DMS 273 (cell line): ENCODE data around the gene DLG2.

Experiments used
- DNase-seq: peaks from one replicate; lab custom pipeline; 2025; ENCODE audit not compliant: unreplicated experiment; lab: John Stamatoyannopoulos, UW

DLG2 gene

DNA sequence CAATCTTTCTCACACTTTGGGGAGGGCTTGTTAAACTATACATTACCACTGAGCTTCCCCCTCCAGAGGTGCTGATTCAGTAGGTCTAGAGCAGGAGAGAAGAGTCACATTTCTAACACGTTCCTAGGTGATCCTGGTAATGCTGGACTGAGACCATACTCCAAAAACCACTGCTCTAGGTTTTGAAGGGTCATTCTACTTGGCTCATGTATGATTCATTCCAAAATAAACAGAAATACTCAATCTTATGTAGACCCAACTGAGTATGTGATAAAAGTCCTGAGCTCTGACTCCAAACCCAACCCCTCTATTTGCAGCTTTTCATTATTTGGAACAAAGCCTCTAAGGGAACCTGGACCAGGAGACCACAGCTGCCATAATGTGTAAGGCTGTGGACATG lies 1558.1 kb downstream of the DLG2 start:
- no peak for DNase-seq

DNA sequence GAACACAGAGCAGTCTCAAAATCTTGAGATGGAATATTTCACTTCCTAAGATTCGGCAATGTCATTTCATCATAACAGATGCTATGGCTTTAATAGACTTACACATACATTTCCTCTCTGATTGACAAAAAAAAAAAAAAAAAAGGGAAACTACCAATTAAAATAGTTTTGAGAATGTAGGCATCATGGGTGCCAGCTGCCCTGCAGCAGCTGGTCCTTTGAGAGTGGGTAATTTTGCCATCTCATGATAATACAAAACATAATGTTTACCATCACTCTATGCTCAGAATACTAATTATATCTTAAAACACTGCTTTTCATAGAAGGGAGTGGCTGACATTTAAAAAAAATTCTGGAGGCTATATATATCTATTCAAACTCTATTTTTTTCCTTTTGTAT lies 1565.4 kb downstream of the DLG2 start:
- peak; percentile 0 for DNase-seq

DNA sequence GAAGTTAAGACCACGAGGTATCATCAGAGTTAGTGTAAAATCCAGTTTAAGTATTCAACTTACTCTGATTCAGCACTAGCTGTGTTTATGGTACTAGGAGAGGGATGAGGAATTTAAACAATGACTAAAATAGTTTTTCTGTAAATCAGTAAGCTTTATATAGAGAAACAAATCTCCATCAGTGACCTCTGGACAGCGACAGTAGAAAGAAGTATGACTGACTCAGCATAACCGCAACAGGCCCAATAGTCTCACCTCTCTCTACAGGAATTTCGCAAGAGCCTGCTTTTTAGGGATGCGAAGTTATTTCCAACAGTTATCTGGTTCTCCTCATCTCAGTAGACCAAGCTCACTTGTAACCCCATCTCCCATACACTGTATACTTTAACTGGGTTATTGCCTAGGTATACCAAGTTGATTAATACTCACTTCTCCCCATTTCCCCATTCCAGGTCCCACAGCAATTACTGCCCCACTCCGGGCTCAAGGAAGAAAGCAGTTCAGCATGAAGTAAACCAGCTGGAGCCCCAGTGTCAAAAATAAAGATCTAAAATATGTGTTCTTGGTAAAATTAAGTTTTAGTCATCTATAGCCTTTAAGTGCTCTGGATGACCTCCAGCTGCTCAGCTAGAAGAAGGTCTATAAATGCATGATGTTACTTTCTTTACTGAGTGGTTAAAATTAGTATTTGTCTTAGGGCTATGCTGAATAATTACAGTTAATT lies 1570.3 kb downstream of the DLG2 start:
- DNase-seq = no peak

DNA sequence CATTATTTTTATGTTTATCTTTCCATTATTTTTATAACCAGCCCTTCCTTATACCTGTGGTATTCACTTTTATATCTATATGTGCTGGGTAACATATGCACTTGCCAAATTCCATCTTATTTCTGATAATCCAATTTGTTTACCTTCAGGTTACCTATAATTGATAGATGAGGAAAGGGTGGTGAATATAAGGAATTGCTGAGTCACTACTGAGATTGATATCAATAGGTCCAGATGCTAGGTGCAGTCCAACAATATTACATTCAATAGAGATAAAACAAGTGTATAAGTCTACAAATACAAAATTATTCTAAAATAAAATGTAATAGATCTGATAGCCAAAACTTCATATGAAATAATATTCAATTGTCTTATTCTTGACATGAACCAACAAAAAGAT lies 1582.0 kb downstream of the DLG2 start:
- DNase-seq = no peak

DNA sequence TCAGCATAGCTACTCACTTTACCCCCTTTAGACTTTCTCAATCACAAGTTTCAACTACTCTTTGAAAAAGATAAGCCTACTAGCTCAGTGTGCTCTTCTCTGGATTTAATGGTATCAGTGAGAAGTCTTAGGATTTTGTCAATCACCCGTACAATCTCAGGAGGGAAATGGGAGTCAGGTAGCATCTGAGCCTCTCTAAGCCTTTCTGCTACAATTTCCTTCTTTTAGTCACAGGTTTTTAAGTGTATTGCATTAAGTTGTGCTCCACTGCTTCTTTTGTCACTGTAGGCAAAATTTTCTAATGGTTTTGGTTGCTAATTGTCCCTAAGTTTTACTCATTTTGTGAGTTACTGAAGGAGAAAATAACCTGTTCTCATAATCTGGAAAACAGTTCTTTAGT lies 1582.4 kb downstream of the DLG2 start:
- DNase-seq = no peak

DNA sequence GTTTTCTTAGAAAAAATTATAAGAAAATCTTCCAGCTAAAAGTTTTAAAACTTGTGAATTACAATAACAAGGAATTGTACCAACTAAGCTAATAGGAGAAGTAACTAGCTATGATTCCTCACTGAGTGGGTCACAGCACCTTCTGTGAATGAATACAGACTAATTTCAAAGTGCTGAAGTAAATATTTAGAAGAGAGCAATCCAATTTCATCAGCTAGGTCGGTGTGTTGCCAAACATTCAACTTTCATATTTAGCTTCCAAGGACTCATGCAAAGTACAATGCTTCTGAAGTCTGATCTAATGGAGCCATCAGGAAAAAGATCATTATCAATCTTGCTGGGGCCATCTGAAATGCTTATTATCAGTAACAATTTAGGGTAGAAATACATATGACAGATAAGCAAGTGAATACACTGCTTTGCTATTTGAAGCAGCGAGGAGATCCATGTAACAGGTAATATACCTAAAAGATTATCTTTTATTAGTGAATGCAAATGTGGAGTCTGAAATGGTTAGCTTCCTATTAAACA lies 1590.4 kb downstream of the DLG2 start:
- no peak for DNase-seq

DNA sequence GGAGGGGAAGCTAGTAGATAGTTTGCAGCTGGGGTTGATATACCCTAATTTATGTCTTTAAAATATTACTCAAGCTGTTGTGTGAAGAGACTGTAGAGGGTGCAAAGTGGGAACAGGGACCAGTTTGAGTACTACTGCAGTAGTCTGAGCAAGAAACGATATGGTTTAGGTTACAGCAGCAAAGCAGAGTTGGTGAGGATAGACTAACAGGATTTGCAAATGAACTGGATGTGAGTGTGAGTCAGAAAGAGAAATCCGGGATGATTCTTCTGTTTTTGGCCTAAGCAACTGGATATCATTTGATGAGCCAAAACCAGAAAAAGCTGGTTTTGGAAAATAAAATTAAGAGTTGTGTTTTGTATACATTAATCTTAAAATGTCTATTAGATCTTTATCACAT lies 1591.5 kb downstream of the DLG2 start:
- DNase-seq = no peak

DNA sequence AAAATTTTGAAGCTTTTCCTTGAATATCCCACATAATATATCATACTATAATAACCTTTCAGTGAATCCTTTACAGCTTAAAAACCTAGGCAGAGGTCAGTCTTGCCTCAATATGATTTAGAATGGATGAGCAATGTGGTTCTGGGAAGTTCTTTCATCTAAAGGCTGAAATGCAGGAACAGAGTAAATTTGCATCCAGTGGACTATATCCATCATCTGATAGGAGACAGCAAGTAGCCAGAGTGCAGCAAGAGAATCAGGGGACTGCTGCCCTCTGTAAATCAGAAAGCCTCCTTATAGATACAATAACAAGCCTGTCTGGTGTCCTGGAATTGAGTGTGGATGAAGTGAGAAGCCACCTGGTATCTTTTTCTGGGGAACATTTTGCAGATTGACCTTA lies 1592.7 kb downstream of the DLG2 start:
- no peak for DNase-seq

DNA sequence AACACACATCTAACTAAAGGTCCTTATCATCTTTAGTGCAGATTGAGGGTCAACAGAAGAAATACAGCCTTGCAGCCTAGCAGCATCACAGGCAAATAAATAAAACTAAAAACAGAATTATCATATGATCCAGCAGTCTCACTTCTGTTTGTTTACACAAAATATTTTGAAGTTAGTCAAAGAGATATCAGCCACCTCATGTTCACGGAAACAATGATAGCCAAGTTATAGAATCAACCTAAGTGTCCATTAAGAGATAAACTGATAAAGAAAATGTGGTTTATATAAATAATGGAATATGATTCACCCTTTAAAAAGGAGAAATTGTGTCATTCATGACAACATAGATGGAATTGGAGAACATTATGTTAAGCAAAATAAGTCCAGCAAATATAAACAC lies 1602.9 kb downstream of the DLG2 start:
- DNase-seq = no peak

DNA sequence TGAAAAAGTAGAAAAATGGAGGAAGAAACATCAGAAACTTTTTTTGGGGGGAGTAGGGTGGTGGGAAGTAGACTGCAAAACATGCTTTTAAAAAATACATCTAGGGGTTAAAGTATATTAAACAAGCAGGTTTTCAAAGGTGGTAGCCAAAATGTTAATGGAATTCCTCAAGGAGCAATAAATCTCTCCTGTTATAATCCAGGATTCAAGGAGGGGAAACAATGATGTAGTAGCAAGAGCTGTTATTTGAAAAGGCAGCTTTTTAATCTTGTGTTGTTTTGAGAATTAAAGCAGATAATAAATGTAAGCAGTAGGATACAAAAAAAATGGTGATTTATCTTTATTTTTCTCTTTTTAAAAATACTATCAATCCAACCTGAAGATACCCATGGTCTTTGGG lies 1604.4 kb downstream of the DLG2 start:
- no peak for DNase-seq

DNA sequence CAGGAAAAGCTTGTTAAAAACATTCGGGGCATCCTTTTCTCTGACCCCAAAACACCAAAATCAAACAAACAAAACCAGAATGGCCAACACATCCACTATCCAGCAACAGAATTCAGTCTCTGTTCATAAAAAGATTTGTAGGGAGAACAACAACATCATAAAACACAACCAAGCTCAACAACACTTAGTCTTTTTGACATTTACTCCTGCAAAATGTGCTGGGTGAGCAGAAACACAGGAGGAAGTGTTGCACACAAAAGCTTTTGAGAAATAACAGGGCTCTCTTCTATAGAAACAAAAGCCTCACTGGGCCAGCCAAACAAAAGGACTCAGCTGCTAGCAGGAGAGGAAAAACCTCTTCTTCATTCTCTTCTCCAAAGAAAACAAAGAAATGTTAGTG lies 1604.9 kb downstream of the DLG2 start:
- no peak for DNase-seq

DNA sequence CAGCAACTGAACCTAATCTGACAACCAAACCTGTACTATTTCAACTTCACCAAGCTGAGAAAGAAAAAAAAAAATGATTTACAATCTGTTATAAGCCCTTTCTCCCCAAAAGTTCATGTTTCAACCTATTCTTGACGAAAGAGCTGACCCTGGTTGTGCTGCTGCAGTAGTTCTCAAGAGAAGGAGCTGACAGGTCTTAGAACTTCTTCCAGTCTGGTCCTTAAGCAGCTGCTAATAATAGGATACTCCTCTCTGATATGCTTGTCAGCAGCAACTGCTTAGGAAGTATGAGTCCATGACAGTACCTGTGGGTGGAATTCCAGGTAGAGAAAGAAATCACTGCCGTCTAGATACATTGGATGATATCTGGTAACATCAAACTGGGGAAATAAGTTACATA lies 1605.9 kb downstream of the DLG2 start:
- no peak for DNase-seq

DNA sequence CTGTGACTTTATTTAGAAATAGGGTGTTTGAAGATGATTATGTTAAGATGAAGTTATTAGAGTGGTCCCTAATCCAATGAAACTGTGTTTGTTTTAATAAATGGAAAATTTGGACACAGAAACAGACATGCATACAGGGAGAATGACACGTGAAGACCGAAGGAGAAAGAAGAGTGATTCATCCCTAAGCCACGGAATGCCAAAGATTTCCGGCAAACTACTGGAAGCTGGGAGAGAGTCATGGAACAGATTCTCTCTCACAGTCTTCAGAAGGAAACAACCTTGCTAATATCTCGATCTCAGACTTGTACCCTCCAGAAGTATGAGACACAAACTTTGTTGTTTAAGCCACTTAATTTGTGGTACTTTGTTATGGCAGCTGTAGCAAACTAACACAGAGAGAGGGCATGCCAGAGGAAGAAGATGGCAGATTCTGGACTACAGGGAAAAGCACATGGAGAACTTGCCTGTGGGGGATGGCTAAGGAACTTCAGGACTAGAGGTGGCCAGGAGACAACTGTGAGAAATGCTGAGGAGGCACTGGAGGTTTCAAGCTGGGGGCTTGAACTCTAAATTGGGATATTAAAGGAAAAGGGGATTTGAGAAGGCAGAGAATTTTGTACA lies 1607.5 kb downstream of the DLG2 start:
- no peak for DNase-seq

DNA sequence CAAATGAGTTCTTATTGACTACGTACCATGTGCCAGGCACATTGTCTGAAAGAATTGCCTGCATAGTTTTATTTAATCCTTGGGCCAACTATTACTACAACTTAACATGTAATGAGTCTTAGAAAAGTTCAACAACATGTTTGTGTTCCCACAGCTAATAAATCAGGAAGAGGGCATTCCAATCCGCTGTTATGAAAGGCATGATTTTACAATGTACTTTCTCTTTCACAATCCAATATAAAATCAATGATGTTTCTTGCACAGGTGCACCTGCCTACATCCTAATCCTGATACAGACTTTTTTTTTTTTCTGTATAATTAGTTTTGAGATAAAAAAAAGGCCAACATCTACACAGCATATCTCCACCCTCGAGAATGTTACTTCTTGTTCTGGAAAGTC lies 1612.6 kb downstream of the DLG2 start:
- no peak for DNase-seq

DNA sequence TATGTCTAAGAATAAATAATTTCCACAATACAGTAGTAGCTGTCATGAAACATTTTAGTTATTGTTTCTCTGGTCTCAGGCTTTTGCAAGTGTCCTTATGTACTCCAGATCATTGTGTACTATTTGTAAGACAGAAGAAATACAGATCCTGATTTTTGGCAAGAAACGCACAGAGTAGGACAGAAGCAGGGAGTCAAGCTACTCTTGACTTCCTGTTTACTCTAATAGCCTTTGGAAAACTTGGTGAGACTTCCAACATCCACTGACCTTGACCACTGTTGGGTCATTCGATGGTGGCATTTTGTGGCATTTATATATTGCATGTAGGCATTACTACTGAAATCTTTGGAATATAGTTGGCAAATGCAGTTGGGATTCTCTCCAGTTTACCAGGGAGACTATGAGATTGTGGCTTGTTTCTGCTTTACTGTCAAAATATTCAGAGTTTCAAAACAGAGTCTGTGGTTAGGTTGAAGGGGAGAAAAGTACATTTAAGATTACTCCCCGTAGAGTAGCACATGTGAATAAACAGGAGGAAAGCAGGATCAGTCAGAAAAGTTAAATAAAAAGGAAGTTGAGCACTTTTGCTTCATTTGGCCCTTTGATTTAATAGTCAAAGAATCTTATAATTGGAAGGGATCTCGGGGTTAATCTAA lies 1614.8 kb downstream of the DLG2 start:
- DNase-seq = no peak

DNA sequence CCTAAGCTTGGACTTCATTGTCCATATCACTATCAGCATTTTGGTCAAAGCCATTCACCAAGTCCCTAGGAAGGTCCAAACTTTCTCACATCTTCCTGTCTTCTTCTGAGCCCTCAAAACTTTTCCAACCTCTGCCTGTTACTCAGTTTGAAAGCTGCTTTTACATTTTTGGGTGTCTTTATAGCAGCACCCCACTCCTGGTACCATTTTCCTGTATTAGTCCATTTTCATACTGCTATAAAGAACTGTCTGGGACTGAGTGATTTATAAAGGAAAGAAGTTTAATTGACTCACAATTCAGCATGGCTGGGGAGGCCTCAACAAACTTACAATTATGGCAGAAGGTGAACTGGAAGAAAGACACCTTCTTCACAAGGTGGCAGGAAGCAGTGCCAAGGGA lies 1624.0 kb downstream of the DLG2 start:
- DNase-seq = no peak

DNA sequence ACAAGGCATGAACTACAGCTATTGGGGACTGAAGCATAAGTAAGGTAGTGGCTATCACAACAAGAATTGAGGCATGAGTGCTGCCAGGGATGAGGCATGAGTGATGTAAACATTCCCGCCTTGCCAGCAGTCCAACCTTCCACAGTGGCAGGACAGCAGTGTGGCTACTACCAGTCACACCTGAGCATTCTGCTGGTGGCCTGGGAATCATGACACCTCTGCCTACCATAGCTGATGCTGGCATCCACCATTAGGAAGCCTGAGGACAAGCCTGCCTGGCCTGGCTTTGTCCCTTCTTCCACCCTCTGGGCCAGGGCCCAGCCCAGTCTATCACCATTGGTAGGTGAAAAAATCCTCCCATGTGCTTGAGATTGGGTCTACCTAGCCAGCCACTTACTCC lies 1628.2 kb downstream of the DLG2 start:
- DNase-seq = no peak

DNA sequence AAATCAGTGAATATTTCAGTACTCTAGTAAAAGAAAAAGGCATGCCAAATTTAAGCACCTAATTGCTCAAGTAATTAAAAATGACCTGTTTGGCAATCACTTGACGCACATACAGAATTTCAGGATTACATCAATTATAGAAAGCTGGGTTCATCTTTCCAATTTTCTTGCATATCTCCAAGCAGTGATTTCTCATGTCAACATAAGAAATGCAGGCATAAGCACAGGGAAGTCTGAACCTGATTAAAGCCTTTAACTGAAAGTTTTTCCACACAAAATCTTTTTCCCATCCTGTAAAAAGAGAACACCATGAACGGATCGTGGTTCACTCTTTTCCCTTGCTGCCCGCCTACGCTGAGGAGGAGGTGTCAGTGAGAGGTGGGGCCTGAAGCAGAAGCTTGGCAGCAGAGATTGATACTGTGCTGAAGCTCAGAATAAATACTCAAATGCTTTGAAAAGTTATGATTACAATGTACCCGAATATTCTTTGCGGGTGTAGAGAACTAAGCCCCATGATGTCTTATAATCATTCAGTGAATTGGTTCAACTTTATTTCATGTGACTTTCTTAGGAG lies 1636.9 kb downstream of the DLG2 start:
- DNase-seq = no peak

DNA sequence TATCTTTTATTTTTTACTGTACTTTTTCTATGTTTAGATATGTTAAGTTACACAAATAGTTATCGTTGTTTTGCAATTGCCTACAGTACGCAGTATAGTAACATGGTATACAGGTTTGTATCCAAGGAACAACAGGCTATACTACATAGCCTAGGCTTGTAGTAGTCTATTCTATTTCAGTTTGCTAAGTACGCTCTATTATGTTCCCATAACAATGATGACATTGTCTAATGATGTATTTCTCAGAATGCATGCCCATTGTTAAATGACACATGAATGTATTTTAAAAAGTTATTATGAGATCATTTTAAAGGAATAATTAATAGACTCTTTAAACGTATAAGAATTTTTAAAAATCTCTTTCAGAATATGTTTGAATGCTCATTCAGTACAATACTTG lies 1644.3 kb downstream of the DLG2 start:
- no peak for DNase-seq

DNA sequence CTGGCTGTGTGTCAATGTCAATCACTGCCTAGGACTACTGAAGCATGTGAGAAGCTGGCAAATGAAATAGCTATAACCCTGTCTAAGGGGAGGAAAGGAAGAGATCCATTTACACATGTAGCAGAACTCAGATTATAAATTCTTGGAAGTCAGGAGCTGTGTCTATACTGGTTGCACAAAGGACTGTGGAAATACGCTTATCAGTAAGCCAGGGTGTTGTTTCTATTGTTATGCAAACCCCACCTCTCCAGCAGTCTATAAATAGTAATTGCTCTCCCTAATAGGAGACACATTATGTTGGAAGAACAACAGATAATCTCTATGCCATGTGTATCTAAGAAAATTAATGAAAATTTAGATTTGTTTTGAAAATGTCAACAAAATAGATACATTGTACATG lies 1647.6 kb downstream of the DLG2 start:
- DNase-seq = no peak

DNA sequence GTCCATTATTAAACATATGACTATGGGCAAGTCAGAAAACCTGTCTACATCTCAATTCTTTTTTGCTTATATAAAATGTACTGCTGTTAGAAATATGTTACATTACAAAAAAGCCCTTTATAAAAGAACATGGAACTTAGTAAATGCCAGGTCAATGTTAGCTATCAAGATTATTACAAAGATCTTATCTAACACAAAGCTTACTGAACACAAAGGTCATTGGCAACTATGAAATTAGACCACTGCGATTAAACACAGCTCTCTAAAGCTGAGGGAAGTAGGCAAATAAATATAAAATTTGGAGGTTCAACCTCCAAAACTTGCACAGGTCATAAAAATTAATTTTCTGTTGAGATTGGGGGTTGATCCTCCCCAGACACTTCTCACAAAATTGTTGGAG lies 1648.2 kb downstream of the DLG2 start:
- DNase-seq = no peak

DNA sequence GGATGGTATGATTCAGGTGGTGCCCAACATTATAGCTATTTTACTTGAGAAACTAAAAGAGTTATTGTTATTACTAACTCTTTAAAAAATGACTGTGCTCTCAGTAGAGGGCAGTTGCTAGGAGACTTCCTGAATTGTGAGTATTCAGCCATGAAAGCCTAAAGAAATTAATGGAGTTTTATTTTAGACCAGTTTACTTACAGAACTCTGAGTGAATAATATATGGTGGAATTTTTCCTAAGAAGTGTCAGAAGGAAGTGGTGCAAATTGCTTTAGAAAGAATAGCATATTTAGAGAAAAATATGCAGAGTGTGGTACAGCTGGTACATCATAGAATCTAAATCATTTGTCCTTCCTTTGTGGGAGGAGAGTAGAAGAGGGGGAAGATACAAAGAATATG lies 1651.1 kb downstream of the DLG2 start:
- no peak for DNase-seq
